Measurements from ENCODE around the gene HDAC8.
A peak's percentile ranks its signal among the peaks of the same experiment; 100 is the strongest.
"Not testable (repeated sequence)": the region's sequence is repeated elsewhere in the genome, so short reads cannot be mapped to it uniquely, and the experiment has no call there.

HDAC8 gene

GRCh38 chrX:72326605-72327300 is 245.9 kb downstream of the HDAC8 start:
- Mint-ChIP-seq H3K4me1 (no peaks in the 10 kb centered on the region), H3K9me3 (peaks cover 2% of the 10 kb centered on the region), H3K27ac (no peak overlapping the region), H3K27me3 (no peaks in the 10 kb centered on the region), H3K4me3 (no peak overlapping the region), H3K36me3 (peaks cover 14% of the 10 kb centered on the region)
- no peak for DNase-seq (ENCODE audit: low spot score in 2 of 2)
- no peak for ATAC-seq (ENCODE audit: low read depth)

GRCh38 chrX:72319651-72320050 is 253.0 kb downstream of the HDAC8 start:
- not testable (repeated sequence) for H3K36me3 Mint-ChIP-seq; H3K27me3 Mint-ChIP-seq; ATAC-seq (ENCODE audit: low read depth); H3K9me3 Mint-ChIP-seq; H3K4me3 Mint-ChIP-seq; H3K4me1 Mint-ChIP-seq; H3K27ac Mint-ChIP-seq; DNase-seq (ENCODE audit: low spot score in 2 of 2)

- Mint-ChIP-seq H3K9me3 (no peaks in the 10 kb centered on the region), H3K27ac (no peak overlapping the region), H3K4me3 (no peak overlapping the region), H3K27me3 (peaks cover 2% of the 10 kb centered on the region), H3K4me1 (no peaks in the 10 kb centered on the region), H3K36me3 (no peaks in the 10 kb centered on the region)
- DNase-seq (ENCODE audit: low spot score in 2 of 2) (no peak), ATAC-seq (ENCODE audit: low read depth) (no peak)
These were observed 255.5 kb downstream of the HDAC8 start for GRCh38 chrX:72317139-72317538.

GRCh38 chrX:72316408-72317110 is 256.1 kb downstream of the HDAC8 start:
- Mint-ChIP-seq H3K27ac (no peak overlapping the region), H3K36me3 (no peaks in the 10 kb centered on the region), H3K4me1 (no peaks in the 10 kb centered on the region), H3K4me3 (no peak overlapping the region), H3K9me3 (no peaks in the 10 kb centered on the region), H3K27me3 (peaks cover 2% of the 10 kb centered on the region)
- ATAC-seq (ENCODE audit: low read depth) = no peak
- DNase-seq (ENCODE audit: low spot score in 2 of 2) = no peak

GRCh38 chrX:72314881-72315280 is 257.8 kb downstream of the HDAC8 start:
- DNase-seq (ENCODE audit: low spot score in 2 of 2) (no peak), ATAC-seq (ENCODE audit: low read depth) (no peak)
- no peak overlapping the region for H3K4me3 Mint-ChIP-seq
- H3K27ac Mint-ChIP-seq = no peak overlapping the region
- H3K27me3 Mint-ChIP-seq = peaks cover 2% of the 10 kb centered on the region
- H3K4me1 Mint-ChIP-seq = no peaks in the 10 kb centered on the region
- H3K36me3 Mint-ChIP-seq = no peaks in the 10 kb centered on the region
- no peaks in the 10 kb centered on the region for H3K9me3 Mint-ChIP-seq

- Mint-ChIP-seq H3K36me3 (no peaks in the 10 kb centered on the region), H3K9me3 (no peaks in the 10 kb centered on the region), H3K27me3 (peaks cover 2% of the 10 kb centered on the region), H3K4me1 (no peaks in the 10 kb centered on the region), H3K4me3 (no peak overlapping the region), H3K27ac (no peak overlapping the region)
- DNase-seq (ENCODE audit: low spot score in 2 of 2) = no peak
- ATAC-seq (ENCODE audit: low read depth) = no peak
These were observed 258.7 kb downstream of the HDAC8 start for GRCh38 chrX:72313707-72314641.

GRCh38 chrX:72312311-72312940 is 260.2 kb downstream of the HDAC8 start:
- DNase-seq (ENCODE audit: low spot score in 2 of 2) (no peak), ATAC-seq (ENCODE audit: low read depth) (no peak)
- Mint-ChIP-seq H3K27me3 (peaks cover 5% of the 10 kb centered on the region), H3K4me3 (no peak overlapping the region), H3K9me3 (no peaks in the 10 kb centered on the region), H3K27ac (no peak overlapping the region), H3K36me3 (no peaks in the 10 kb centered on the region), H3K4me1 (peaks cover 5% of the 10 kb centered on the region)

- H3K4me3 Mint-ChIP-seq = peak overlapping the region; percentile 79
- H3K4me1 Mint-ChIP-seq = peaks cover 9% of the 10 kb centered on the region
- DNase-seq (ENCODE audit: low spot score in 2 of 2) (no peak), ATAC-seq (ENCODE audit: low read depth) (no peak)
- no peak overlapping the region for H3K27ac Mint-ChIP-seq
- H3K9me3 Mint-ChIP-seq = no peaks in the 10 kb centered on the region
- H3K27me3 Mint-ChIP-seq = peaks cover 8% of the 10 kb centered on the region
- H3K36me3 Mint-ChIP-seq = no peaks in the 10 kb centered on the region
These were observed 263.2 kb downstream of the HDAC8 start for GRCh38 chrX:72309297-72310071.

GRCh38 chrX:72308566-72309296 is 263.9 kb downstream of the HDAC8 start:
- H3K27ac Mint-ChIP-seq = no peak overlapping the region
- peaks cover 8% of the 10 kb centered on the region for H3K27me3 Mint-ChIP-seq
- no peaks in the 10 kb centered on the region for H3K9me3 Mint-ChIP-seq
- H3K4me3 Mint-ChIP-seq = peak overlapping the region; percentile 79
- DNase-seq (ENCODE audit: low spot score in 2 of 2) (peak in 1 of 2 donors; percentile 28), ATAC-seq (ENCODE audit: low read depth) (peak; percentile 26)
- H3K36me3 Mint-ChIP-seq = no peaks in the 10 kb centered on the region
- peaks cover 9% of the 10 kb centered on the region for H3K4me1 Mint-ChIP-seq

- H3K36me3 Mint-ChIP-seq = no peaks in the 10 kb centered on the region
- ATAC-seq (ENCODE audit: low read depth) = no peak
- H3K4me3 Mint-ChIP-seq = peak overlapping the region; percentile 79
- no peak overlapping the region for H3K27ac Mint-ChIP-seq
- peaks cover 9% of the 10 kb centered on the region for H3K27me3 Mint-ChIP-seq
- peaks cover 9% of the 10 kb centered on the region for H3K4me1 Mint-ChIP-seq
- no peak for DNase-seq (ENCODE audit: low spot score in 2 of 2)
- H3K9me3 Mint-ChIP-seq = no peaks in the 10 kb centered on the region
These were observed 264.5 kb downstream of the HDAC8 start for GRCh38 chrX:72308209-72308565.

- Mint-ChIP-seq H3K4me1 (peaks cover 9% of the 10 kb centered on the region), H3K27me3 (peaks cover 10% of the 10 kb centered on the region), H3K36me3 (no peaks in the 10 kb centered on the region), H3K4me3 (peak overlapping the region; percentile 65), H3K27ac (no peak overlapping the region), H3K9me3 (no peaks in the 10 kb centered on the region)
- no peak for ATAC-seq (ENCODE audit: low read depth)
- DNase-seq (ENCODE audit: low spot score in 2 of 2) = no peak
These were observed 265.0 kb downstream of the HDAC8 start for GRCh38 chrX:72307646-72308051.

GRCh38 chrX:72306851-72307645 is 265.6 kb downstream of the HDAC8 start:
- Mint-ChIP-seq H3K9me3 (no peaks in the 10 kb centered on the region), H3K4me1 (peaks cover 9% of the 10 kb centered on the region), H3K27me3 (peaks cover 13% of the 10 kb centered on the region), H3K4me3 (peak overlapping the region; percentile 92), H3K27ac (no peak overlapping the region), H3K36me3 (no peaks in the 10 kb centered on the region)
- ATAC-seq (ENCODE audit: low read depth) (peak; percentile 49), DNase-seq (ENCODE audit: low spot score in 2 of 2) (peak; percentile 7 to 28)
